M059J (cell line): Measurements from ENCODE around the gene DBNDD1. TPM values are rescaled to one million over a fixed set of nuclear protein-coding genes. Genes with fewer than 3 reads are reported as not detected.

Experiments
- DNase-seq: peaks from one replicate; pipeline ENCODE4 v3.0.0-alpha.2; 2012; ENCODE audit warnings: low read depth
- total RNA-seq: library from RNA; depleted of rRNA; stranded (reverse); fragments of >200 nt; shearing (Covaris generic); gene quantifications from 2 replicates; pipeline ENCODE4 v1.2.3, GENCODE V29; 2014; rRNA removed

Gene DBNDD1
- total RNA-seq, 1 experiment from 2014 or later = 18.7 TPM

DNA sequence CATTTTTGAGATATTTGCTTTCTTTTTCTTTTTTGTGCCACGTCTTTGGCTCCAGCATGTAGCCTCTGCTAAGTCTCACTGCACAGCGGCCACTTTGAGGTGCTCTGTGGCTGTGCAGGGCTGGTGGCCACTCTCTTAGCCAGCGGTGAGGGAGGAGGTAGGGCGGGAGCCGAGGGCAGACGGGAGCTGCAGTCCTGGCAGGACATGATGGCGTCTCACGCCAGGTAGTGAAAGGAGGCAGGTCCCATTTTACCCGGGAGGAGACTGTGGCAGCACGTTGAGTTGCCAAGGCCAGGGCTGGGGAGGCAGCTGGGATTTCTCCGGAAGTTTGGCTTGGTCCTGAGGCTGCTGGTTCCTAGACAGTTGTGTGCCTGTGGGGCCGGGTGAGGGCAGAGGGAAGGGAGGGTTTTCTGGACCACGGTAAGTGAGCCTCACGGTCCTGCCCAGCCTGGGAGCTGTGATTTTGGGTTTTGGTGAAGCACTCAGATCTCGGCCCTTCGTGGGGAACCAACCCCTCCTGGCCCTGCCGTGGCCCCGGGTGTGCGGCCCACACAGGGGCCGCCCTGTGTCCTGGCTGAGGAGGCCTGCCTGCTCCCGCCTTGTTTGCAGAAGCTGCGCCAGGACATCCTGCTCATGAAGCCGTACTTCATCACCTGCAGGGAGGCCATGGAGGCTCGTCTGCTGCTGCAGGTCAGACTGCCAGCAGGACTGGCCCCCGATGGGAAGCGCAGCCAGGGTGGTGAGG lies 56.3 kb downstream of the DBNDD1 start:
- DNase-seq = no peak

DNA sequence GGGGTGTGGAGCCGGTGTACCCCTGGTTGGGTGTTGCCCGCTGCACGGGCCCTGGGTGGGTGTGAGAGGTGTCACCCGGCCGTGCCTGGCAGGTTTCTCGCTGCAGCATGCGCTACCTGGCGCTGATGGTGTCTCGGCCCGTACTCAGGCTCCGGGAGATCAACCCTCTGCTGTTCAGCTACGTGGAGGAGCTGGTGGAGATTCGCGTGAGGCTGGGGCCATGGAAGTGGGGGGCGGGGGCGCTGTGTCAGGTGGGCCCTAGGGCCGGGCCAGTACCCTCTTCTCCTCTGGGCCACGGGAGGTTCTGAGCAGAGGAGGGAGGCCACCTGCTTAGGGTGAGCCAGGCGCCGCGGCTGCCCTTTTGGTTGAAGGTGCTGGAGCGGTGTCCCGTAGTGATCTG lies 57.3 kb downstream of the DBNDD1 start:
- DNase-seq = no peak

DNA sequence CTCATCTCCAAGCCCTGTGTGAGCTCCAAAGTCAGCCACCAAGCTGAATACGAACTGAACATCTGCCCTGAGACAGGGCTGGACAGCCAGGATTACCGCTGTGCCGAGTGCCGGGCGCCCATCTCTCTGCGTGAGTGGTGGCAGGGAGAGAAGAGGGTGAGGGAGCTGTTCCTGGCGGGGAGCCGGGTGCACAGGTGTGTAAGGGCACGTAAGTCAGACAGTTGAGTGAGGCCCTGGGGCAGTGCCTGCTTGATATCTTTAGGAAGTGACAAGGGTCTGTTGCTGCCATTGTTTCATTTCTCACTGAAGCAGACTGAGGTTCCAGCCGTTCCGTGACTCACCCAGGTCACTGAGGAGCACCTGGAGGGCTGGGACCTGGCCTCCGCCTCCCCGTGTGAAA lies 58.3 kb downstream of the DBNDD1 start:
- no peak for DNase-seq

DNA sequence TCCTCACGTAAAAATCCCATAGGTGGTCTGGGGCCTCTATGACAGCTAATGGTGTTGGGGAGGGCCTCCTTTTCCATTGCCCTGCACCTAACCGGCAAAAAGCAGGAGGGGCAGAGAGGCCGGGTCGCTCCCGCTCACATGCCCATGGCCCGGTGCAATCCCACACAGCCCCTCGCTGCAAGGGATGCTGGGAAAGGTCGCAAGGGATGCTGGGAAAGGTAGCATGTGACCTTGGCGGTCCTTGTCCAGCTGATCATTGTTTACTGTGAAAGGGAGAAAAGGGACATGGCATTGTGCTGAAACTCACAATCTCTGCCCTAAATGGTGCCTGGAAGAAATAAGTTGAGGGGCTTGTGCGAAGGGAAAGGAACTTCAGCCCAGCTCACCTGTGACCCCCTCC lies 60.7 kb downstream of the DBNDD1 start:
- DNase-seq = no peak

DNA sequence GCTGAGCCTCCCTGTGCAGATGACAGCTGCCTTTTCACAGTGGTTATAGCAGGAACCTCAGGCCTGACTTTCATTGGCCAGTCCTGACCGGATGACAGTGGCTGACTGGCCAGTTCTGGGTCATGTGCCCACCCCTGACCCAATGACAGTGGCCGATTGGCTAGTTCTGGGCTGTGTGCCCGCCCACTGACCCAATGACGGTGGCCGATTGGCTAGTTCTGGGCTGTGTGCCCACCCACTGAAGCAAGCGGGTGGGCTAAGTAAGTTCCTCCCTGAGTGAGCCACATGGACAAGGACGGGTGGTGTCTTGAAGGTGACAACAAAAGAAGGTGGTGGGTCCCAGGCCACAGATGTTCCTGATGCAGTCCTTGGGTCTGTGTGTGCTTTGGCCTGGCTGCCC lies 61.2 kb downstream of the DBNDD1 start:
- DNase-seq = peak; percentile 15

DNA sequence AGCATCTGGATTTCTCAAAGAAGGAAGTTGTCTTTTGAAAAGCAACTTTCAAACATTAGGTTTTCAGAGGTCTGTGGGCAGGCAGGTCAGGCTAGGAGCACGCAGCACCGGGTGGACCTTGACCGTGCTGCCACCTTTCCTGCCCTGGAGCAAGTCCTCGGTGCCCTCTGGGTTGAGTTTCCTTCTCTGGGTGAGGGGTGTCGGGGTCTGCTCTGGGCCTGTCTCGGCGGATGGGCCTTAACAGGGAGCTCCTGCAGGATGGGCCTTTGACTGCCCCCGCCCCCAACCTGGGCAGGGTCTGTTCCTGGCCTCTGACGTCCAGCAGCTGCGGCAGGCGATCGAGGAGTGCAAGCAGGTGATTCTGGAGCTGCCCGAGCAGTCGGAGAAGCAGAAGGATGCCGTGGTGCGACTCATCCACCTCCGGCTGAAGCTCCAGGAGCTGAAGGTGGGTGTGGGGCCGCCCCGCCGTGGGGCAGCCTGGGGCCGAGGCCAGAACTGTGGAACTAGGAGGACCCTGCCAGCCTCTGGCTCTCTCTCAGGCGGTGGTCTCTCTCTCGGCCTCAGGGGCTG lies 62.0 kb downstream of the DBNDD1 start:
- no peak for DNase-seq

DNA sequence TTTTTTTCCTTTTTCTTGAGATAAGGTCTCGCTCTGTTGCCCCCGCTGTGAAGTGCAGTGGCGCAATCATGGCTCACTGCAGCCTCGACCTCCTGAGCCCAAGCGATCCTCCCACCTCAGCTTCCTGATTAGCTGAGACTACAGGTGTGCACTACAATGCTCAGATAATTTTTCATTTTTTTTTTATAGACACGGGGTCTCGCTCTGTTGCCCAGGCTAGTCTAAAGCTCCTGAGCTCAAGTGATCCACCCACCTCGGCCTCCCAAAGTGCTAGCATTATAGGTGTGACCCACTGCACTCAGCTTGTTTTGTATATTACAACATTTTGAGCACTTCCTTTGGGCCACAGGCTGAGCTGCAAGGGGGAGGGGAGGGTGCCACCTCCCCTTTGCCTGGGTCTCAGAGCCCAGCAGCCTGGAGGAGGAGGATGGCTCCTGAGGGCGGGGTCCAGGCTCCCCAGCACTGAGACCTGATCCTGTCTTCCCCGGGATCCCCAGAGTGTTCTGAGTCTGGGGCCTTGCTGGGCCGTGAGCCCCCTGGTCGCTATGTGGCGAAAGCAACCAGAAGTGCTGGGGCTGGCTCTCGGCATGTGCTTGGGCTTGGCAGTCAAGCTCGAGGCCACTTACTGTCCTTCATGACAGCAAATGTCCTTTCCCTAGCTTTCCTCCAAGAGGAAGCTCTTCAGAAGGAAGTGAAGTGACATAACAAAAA lies 62.6 kb downstream of the DBNDD1 start:
- no peak for DNase-seq

DNA sequence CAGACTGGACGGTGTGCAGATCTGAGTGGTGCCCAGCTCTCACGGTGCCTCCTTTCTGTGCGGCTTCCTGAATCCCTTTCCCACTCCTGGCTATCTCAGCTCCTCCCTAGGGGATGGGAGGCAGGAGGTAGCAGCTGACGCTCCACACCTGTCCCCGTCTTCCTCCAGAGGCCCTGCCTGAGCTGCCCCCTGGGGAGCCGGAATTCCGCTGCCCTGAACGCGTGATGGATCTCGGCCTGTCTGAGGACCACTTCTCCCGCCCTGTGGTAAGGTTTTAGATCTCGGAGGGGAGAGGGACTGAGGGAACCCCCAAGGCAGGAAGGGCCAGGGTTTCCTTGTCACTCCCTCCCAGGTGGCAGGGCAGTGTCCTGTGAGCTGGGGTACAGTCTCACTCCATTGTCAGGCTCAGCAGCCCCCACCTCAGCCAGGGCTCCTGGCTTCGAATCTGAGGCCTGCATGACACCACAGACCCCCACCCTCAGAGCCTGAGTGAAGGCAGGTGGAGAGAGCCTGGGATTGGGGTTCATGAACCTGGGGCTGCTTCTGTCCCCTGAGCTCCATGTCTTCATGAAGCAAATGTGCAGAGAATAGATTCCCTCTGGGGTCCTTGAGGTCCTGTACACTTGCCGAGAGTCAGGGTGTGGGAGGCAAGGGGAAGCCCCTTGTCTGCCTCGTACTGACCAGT lies 64.1 kb downstream of the DBNDD1 start:
- no peak for DNase-seq

Other genes starting within 250 kb of the DBNDD1 start
- gene FANCA, start 202.8 kb downstream of the DBNDD1 start, total RNA-seq = 27.9 and 40.5 TPM in 2 replicates
- gene SPIRE2, start 191.0 kb downstream of the DBNDD1 start, total RNA-seq = 1.1 and 2.3 TPM in 2 replicates
- gene TCF25, start 145.9 kb downstream of the DBNDD1 start, total RNA-seq = 88.3 and 103 TPM in 2 replicates
- gene MC1R, start 100.6 kb downstream of the DBNDD1 start, total RNA-seq = 2.1 and 4.0 TPM in 2 replicates
- gene TUBB3, start 96.1 kb downstream of the DBNDD1 start, total RNA-seq = 172 and 272 TPM in 2 replicates
- 105 and 117 TPM in 2 replicates for gene DEF8, start 70.7 kb downstream of the DBNDD1 start, total RNA-seq
- not detected in 2 replicates for gene PRDM7, start 57.9 kb upstream of the DBNDD1 start, total RNA-seq